Activated CD4-positive, alpha-beta T cell treated with anti-CD3 and anti-CD28 coated beads for 24 hours (primary cell): ENCODE results near the gene PDE9A.
A peak's percentile ranks its signal among the peaks of the same experiment; 100 is the strongest.

ENCODE experiments used
- DNase-seq, 2 donors: peaks; one replicate each; pipeline ENCODE4 v3.0.0-alpha.2; 2020; ENCODE audit warnings: low read depth in 2 of 2

PDE9A gene

GRCh38 chr21:42739061-42739931 is 85.9 kb downstream of the PDE9A start:
- no peak for DNase-seq

GRCh38 chr21:42740405-42740909 is 87.0 kb downstream of the PDE9A start:
- DNase-seq: no peak

- DNase-seq: no peak
These were observed 87.6 kb downstream of the PDE9A start for GRCh38 chr21:42741066-42741465.

- DNase-seq: no peak
These were observed 91.4 kb downstream of the PDE9A start for GRCh38 chr21:42744520-42745445.

DNA sequence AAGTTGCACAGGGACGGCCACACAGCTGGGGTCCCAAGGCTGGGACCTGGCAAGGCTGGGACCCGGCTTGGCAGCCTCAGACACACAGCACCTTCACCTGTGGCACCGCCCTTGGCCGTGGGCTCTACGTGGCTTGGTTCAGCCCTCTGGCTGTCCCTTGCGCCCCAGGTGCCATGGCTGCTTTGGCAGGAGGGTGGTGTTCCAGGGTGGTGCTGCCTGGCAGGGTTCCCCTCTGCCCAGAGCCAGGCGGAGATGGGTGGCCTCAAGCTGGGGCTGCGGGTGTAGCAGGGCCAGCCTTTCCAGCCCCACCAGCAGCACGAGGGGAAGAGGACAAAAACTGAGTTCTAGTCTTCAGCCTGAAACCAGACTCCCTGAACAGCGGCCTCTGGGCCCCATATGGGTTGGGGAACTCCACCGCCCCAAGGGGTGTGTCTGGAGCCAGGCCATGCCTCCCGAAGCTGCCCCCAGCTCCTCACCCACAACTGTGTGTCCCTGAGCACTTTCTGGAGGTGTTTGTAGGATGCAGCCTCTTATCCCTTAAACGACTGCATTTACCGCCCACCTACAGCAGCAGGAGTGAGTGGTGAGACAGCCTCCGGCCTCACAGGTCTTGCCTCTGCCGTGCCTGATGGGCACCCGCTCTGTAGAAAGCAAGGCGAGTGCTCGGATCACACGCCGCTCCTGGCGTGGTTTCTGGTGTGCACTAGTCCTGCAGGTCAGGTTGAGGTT is 92.3 kb downstream of the PDE9A start:
- DNase-seq: no peak

GRCh38 chr21:42746240-42746592 is 92.8 kb downstream of the PDE9A start:
- no peak for DNase-seq

GRCh38 chr21:42746593-42747275 is 93.3 kb downstream of the PDE9A start:
- DNase-seq: peak in 1 of 2 donors; percentile 10

- DNase-seq: no peak
These were observed 93.9 kb downstream of the PDE9A start for GRCh38 chr21:42747276-42747701.

- no peak for DNase-seq
These were observed 94.4 kb downstream of the PDE9A start for GRCh38 chr21:42747746-42748351.

- no peak for DNase-seq
These were observed 95.3 kb downstream of the PDE9A start for GRCh38 chr21:42748620-42749176.

DNA sequence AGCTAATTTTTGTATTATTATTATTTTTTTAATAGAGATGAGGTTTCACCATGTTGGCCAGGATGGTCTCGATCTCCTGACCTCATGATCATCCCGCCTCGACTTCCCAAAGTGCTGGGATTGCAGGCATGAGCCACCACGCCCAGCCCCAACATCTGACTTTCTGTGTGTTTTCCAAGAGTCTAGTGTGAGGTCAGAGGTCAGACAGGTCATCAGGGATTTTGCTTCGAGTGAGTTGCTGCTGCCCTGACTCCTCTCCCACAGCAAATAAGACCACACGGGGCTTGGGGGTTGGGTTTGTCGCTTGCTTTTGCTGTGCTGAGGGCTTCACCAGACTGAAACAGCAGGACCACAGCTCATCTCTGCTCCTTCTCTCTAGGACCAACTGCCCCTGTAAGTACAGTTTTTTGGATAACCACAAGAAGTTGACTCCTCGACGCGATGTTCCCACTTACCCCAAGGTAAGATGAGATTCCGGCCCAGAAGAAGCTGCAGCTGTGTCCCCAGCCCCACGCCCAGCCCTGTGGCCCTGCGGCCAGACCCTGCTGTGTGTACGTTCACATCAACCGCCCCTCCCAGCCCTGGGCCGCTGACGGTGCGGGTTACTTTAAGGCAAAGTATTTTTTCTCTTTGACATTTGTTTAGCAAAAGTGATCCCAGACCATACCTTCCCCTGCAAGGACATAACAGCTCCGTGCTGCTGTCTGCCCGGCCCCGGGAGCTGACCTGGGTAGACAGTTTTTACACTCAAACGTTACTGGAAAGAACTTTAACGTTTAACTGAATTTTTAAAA is 97.5 kb downstream of the PDE9A start:
- no peak for DNase-seq

DNA sequence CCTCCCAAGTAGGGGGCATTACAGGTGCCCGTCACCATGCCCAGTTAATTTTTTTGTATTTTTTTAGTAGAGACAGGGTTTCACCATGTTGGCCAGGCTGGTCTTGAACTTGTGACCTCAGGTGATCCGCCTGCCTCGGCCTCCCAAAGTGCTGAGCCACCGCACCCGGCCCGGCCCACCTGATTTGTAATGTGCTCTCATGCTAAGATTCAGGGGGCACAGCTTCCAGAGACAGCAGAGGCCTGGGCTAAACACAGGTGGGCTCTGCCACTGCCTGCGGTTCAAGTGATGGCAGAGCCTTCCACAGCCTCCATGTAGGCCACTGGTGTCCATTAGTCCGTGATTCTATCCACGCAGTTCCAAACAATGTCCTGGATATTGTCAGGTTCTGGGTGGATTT is 98.4 kb downstream of the PDE9A start:
- no peak for DNase-seq

GRCh38 chr21:42753804-42754203 is 100.4 kb downstream of the PDE9A start:
- no peak for DNase-seq

DNA sequence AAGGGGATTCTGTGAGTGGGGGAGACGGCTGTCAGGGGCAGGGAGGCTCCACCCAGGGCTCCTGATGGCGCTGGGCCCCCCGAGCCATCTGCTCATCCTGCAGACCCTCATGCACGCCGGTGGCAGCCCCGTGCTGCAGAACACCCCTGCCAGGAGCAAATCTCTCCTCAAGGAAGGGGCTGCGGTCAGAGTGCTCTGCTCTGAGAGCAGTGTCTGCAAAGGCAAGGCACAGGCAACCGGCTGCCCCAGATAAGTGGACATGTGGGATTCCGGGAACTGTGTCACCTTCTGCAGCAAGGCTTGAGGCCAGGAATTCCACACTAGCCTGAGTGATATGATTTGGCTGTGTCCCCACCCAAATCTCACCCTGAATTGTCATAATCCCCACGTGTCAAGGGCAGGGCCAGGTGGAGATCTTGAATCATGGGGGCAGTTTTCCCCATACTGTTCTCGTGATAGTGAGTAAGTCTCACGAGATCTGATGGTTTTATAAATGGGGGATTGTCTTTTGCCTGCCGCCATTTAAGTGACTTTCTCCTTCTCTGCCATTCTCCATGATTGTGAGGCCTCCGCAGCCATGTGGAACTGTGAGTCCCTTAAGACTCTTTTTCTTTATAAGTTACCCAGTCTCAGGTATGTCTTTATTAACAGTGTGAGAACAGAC is 101.0 kb downstream of the PDE9A start:
- DNase-seq: no peak

DNA sequence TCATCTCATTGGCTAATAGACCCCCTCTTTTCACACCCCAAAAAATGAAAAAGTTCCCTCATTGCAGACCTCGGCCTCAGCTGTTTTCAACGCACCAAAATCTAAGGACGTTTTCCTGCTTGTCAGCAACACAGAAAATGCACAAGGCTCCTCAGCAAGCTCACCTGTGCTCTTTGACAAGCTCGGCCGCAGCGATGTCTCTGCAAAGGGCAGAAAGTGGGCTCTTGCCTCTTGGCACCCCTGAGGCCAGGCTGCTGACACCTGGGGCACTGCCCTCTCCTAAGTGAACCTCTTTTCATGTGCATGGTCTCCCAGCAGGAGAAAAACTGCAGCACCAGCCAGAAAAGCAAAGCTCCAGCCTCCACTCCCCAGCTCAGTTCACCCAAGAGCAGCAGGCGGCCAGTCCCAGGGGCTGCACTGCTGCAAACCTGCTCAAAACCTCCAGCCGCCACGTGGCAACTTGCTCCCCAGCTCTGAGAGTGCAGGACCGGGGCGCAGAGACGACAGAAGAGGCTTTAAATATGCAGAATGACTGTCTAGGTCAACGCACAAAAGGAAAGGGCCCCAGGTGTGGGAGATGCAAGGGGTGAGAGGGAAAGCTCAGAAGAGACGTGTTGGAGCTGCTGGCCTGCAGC is 101.7 kb downstream of the PDE9A start:
- DNase-seq: no peak

GRCh38 chr21:42755766-42756579 is 102.6 kb downstream of the PDE9A start:
- DNase-seq: no peak

DNA sequence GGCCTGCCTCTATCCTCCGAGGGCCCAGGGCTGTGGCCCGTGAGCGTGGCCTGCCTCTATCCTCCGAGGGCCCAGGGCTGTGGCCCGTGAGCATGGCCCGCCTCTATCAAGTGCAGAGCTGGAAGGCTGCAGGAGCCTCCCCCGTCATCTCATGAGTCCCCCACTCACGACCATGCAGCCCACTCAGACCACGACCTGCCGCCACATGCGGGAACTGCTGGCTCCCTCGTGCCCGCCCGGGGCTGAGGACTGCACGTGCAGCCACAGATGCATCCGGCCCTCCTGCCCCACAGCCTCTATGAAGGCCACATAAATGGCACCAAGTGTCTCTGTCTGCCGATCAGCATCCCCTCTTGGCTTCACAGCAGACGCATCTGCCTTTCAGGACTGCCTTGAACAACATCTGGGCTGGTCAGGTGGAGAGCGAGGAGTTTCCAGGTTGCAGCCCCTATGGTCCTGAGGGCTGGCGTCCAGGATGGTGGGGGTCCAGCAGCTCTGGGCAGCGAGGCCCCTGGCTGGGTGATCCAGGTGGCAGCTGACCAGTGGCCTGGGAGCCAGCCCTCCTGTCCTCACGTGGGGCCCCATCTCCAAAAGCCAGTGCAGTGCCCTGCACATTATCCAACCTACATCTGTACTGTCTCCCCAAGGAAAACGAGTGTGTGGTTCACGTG is 103.3 kb downstream of the PDE9A start:
- DNase-seq: no peak
